OCI-LY7 (cell line): ENCODE results near the gene RADIL.

Experiments
- CTCF ChIP-seq: fragments of 200-600 bp; sonication (generic); conservative IDR thresholded peaks from 2 replicates; pipeline ENCODE4 v1.5.1; 2014; ENCODE audit warnings: mild to moderate bottlenecking, antibody characterized with exemption, low read length, moderate library complexity, mixed read lengths
- EZH2phosphoT487 ChIP-seq: fragments of 200-600 bp; sonication (generic); IDR thresholded peaks from 2 replicates; pipeline ENCODE4 v1.6.1; 2018; ENCODE audit warnings: low read depth, borderline replicate concordance, mild to moderate bottlenecking, mixed run types, antibody characterized with exemption, low read length, moderate library complexity, mixed read lengths

- TF ChIP-seq CTCF, result no peak
- TF ChIP-seq EZH2phosphoT487, result no peak
Measured at GRCh38 chr7:4838626-4839334, 44.7 kb downstream of the RADIL start.
